HL-60 (cell line): ENCODE results near the gene AHCY.

ENCODE experiments used
- GABPA ChIP-seq: IDR thresholded peaks from 2 replicates; pipeline ENCODE4 v1.6.1; 2012; ENCODE audit warnings: low read depth
- TF ChIP-seq, protein P1 (sequence below): IDR thresholded peaks from one replicate; pipeline ENCODE4 v1.5.1; 2011; ENCODE audit warnings: low read length, control low read depth, inconsistent platforms; ENCODE audit not compliant: insufficient read depth

DNA sequence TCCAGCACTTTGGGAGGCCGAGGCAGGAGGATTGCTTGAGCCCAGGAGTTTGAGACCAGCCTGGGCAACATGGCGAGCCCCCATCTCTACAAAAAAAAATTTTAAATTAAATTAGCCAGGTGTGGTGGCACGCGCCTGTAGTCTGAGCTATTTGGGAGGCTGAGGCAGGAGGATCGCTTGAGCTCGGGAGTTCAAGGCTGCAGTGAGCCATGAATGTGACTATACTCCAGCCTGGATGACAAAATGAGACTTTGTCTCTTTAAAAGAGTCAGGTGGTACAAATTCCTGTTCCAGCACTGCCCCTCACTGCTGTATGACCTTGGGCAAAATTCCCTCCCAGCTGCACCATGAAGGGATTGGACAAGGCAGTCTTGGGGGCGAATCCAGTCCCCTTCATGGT is 28.5 kb downstream of the AHCY start:
- TF ChIP-seq, protein P1, sequence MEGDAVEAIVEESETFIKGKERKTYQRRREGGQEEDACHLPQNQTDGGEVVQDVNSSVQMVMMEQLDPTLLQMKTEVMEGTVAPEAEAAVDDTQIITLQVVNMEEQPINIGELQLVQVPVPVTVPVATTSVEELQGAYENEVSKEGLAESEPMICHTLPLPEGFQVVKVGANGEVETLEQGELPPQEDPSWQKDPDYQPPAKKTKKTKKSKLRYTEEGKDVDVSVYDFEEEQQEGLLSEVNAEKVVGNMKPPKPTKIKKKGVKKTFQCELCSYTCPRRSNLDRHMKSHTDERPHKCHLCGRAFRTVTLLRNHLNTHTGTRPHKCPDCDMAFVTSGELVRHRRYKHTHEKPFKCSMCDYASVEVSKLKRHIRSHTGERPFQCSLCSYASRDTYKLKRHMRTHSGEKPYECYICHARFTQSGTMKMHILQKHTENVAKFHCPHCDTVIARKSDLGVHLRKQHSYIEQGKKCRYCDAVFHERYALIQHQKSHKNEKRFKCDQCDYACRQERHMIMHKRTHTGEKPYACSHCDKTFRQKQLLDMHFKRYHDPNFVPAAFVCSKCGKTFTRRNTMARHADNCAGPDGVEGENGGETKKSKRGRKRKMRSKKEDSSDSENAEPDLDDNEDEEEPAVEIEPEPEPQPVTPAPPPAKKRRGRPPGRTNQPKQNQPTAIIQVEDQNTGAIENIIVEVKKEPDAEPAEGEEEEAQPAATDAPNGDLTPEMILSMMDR: no peak
- TF ChIP-seq GABPA: no peak
